Hematopoietic multipotent progenitor cell treated with erythropoietin and hydrocortisone succinate and interleukin-3 and kit ligand, for 15 days (in vitro differentiated cells): ENCODE measurements around the gene ATP10A.

Experiments used
- DNase-seq: peaks from one replicate; pipeline ENCODE4 v3.0.0-alpha.2; 2015; ENCODE audit warnings: low spot score

The ATP10A gene

GRCh38 chr15:25738171-25738965 is 124.8 kb downstream of the ATP10A start:
- no peak for DNase-seq

- DNase-seq: no peak
Measured at GRCh38 chr15:25737218-25737643, 125.9 kb downstream of the ATP10A start.

- DNase-seq: no peak
Measured at GRCh38 chr15:25736461-25736860, 126.7 kb downstream of the ATP10A start.

- no peak for DNase-seq
Measured at GRCh38 chr15:25735550-25736384, 127.4 kb downstream of the ATP10A start.

GRCh38 chr15:25734680-25735355 is 128.3 kb downstream of the ATP10A start:
- DNase-seq: no peak

GRCh38 chr15:25733856-25734679 is 129.1 kb downstream of the ATP10A start:
- no peak for DNase-seq

- DNase-seq: no peak
Measured at GRCh38 chr15:25733036-25733855, 129.9 kb downstream of the ATP10A start.

GRCh38 chr15:25732191-25732590 is 130.9 kb downstream of the ATP10A start:
- no peak for DNase-seq

GRCh38 chr15:25731411-25731810 is 131.7 kb downstream of the ATP10A start:
- no peak for DNase-seq

- DNase-seq: no peak
Measured at GRCh38 chr15:25730918-25731317, 132.2 kb downstream of the ATP10A start.

GRCh38 chr15:25728816-25729215 is 134.3 kb downstream of the ATP10A start:
- DNase-seq: no peak

GRCh38 chr15:25727867-25728600 is 135.1 kb downstream of the ATP10A start:
- DNase-seq: no peak

GRCh38 chr15:25727116-25727515 is 136.0 kb downstream of the ATP10A start:
- no peak for DNase-seq

GRCh38 chr15:25725758-25726157 is 137.4 kb downstream of the ATP10A start:
- DNase-seq: no peak

- DNase-seq: no peak
Measured at GRCh38 chr15:25724899-25725298, 138.2 kb downstream of the ATP10A start.

- DNase-seq: no peak
Measured at GRCh38 chr15:25721605-25721955, 141.5 kb downstream of the ATP10A start.

GRCh38 chr15:25719101-25719985 is 143.8 kb downstream of the ATP10A start:
- no peak for DNase-seq

- DNase-seq: no peak
Measured at GRCh38 chr15:25718597-25718996, 144.5 kb downstream of the ATP10A start.

GRCh38 chr15:25718169-25718536 is 145.0 kb downstream of the ATP10A start:
- DNase-seq: no peak
